HCT116 (cell line): ENCODE results near the gene COPE. TPM values are rescaled to one million over a fixed set of nuclear protein-coding genes. Genes with fewer than 3 reads are reported as not detected.

ENCODE experiments used
- ATAC-seq: fragments of 200-7000 bp; cut with Tn5 transposase; 2 replicates; pipeline ENCODE4 v1.9.1; 2020; ENCODE audit warnings: mild to moderate bottlenecking, moderate library complexity
- BruUV-seq: library from RNA; stranded (reverse); fragments of 400-500 nt; replicated peaks from 2 replicates; lab custom pipeline; 2021; lab: Mats Ljungman, UMichigan
- CTCF ChIA-PET: fragments of 300-600 bp; sonication (Branson Sonifier 250); formaldehyde crosslinking; loops from one replicate; lab custom pipeline; 2021; ENCODE audit warnings: antibody characterized with exemption; lab: Charles Lee
- POLR2A ChIA-PET: fragments of 300-600, 350-600 bp; sonication (Branson Sonifier 250); formaldehyde crosslinking; loops from one replicate; lab custom pipeline; 2021; ENCODE audit warnings: antibody characterized with exemption; lab: Charles Lee
- RAD21 ChIA-PET, 2 experiments: fragments of 300-600 bp; sonication (Branson Sonifier 250); formaldehyde crosslinking; loops; one replicate each; lab custom pipeline; 2023; ENCODE audit warnings: low total read pairs in 2 of 2; ENCODE audit not compliant: uncharacterized antibody in 2 of 2, unreplicated experiment in 2 of 2, low non-redundant PET in 1 of 2; lab: Charles Lee
- DNase-seq: peaks from one replicate; pipeline ENCODE4 v3.0.0-alpha.2; 2010; ENCODE audit warnings: low read depth, low spot score
- H2AFZ ChIP-seq: fragments of 200-600 bp; shearing (Covaris generic), sonication (generic); 2 replicates; pipeline ENCODE4 v1.6.1; 2017; ENCODE audit warnings: low read depth, mixed run types, mixed read lengths, antibody characterized with exemption, low read length; ENCODE audit not compliant: poor library complexity, severe bottlenecking
- H3K27ac ChIP-seq: 2 replicates; pipeline ENCODE4 v1.5.1; 2012; ENCODE audit warnings: low read depth, low read length
- H3K27me3 ChIP-seq: fragments of 200-600 bp; sonication (generic); 2 replicates; pipeline ENCODE4 v1.6.1; 2016; ENCODE audit warnings: mixed run types, low read length, mixed read lengths; ENCODE audit not compliant: insufficient read depth
- H3K36me3 ChIP-seq, 2 experiments: fragments of 200-500 bp in 1 of 2; fragments of 200-600 bp in 1 of 2; sonication (Bioruptor generic) in 1 of 2; sonication (generic) in 1 of 2; 2 replicates each; pipeline versions ENCODE4 v1.5.1 to v1.6.1; 2014 to 2016; ENCODE audit warnings: low read length in 2 of 2, inconsistent platforms in 1 of 2, mixed read lengths in 1 of 2, mixed run types in 1 of 2; ENCODE audit not compliant: insufficient read depth in 2 of 2, control insufficient read depth in 1 of 2
- H3K4me1 ChIP-seq, 2 experiments: fragments of 200-600 bp in 1 of 2; sonication (generic) in 1 of 2; 2 replicates each; pipeline versions ENCODE4 v1.5.1 to v1.6.1; 2012 to 2017; ENCODE audit warnings: low read length in 2 of 2, inconsistent platforms in 1 of 2, mild to moderate bottlenecking in 1 of 2, mixed read lengths in 1 of 2, mixed run types in 1 of 2, moderate library complexity in 1 of 2; ENCODE audit not compliant: insufficient read depth in 2 of 2, control insufficient read depth in 1 of 2
- H3K4me2 ChIP-seq: fragments of 200-600 bp; sonication (generic); 2 replicates; pipeline ENCODE4 v1.6.1; 2017; ENCODE audit warnings: mixed run types, low read length, mixed read lengths
- H3K4me3 ChIP-seq, 2 experiments: fragments of 200-600 bp in 1 of 2; sonication (generic) in 1 of 2; replicated peaks in 1 of 2; 2 replicates each; pipeline ENCODE4 v1.5.1; 2011 to 2016; ENCODE audit warnings: low read length in 2 of 2, control low read depth in 1 of 2, low read depth in 1 of 2, mild to moderate bottlenecking in 1 of 2, mixed read lengths in 1 of 2, mixed run types in 1 of 2
- H3K79me2 ChIP-seq: fragments of 200-600 bp; sonication (generic); 2 replicates; pipeline ENCODE4 v1.6.1; 2017; ENCODE audit warnings: mild to moderate bottlenecking, mixed run types, low read length, moderate library complexity, mixed read lengths; ENCODE audit not compliant: insufficient read depth
- H3K9ac ChIP-seq: fragments of 200-600 bp; sonication (generic); 2 replicates; pipeline ENCODE4 v1.6.1; 2016; ENCODE audit warnings: low read length, mixed read lengths
- H3K9me2 ChIP-seq: fragments of 200-600 bp; sonication (generic), shearing (Covaris generic); 2 replicates; pipeline ENCODE4 v1.6.1; 2017; ENCODE audit warnings: mixed run types, mild to moderate bottlenecking, moderate library complexity; ENCODE audit not compliant: insufficient read depth
- H3K9me3 ChIP-seq, 2 experiments: fragments of 200-500 bp in 1 of 2; fragments of 200-600 bp in 1 of 2; sonication (Bioruptor generic) in 1 of 2; sonication (generic) in 1 of 2; 2 replicates each; pipeline ENCODE4 v1.6.1; 2014 to 2017; ENCODE audit warnings: low read length in 2 of 2, mixed read lengths in 2 of 2, inconsistent platforms in 1 of 2, low read depth in 1 of 2, mild to moderate bottlenecking in 1 of 2, mixed run types in 1 of 2, moderate library complexity in 1 of 2; ENCODE audit not compliant: control insufficient read depth in 1 of 2, insufficient read depth in 1 of 2
- H4K20me1 ChIP-seq: fragments of 200-600 bp; sonication (generic), shearing (Covaris generic); 2 replicates; pipeline ENCODE4 v1.6.1; 2017; ENCODE audit warnings: mixed run types, mild to moderate bottlenecking, moderate library complexity; ENCODE audit not compliant: insufficient read depth
- CEBPB ChIP-seq: IDR thresholded peaks from 2 replicates; pipeline ENCODE4 v1.6.1; 2012; ENCODE audit warnings: low read depth
- RAD21 ChIP-seq: IDR thresholded peaks from 2 replicates; pipeline ENCODE4 v1.6.1; 2012; ENCODE audit warnings: low read depth, mild to moderate bottlenecking
- intact Hi-C: fragments of 100-400 bp; cut with micrococcal nuclease; formaldehyde crosslinking; loops from 2 replicates; pipeline ENCODE4 v1.10.0; 2022
- total RNA-seq: library from RNA; stranded (reverse); gene quantifications from one replicate; pipeline ENCODE4 v1.2.1, GENCODE V29; 2021; ENCODE audit not compliant: unreplicated experiment
- TF ChIP-seq, protein P1 (sequence below): IDR thresholded peaks from 2 replicates; pipeline ENCODE4 v1.6.1; 2012
- TF ChIP-seq, protein P2 (sequence below), 3 experiments: fragments of 200-600 bp in 1 of 3; sonication (generic) in 1 of 3; IDR thresholded peaks in 2 of 3; conservative IDR thresholded peaks in 1 of 3; 2 replicates each; pipeline ENCODE4 v1.5.1; 2012 to 2017; ENCODE audit warnings: low read depth in 2 of 3, low read length in 2 of 3, antibody characterized with exemption in 1 of 3, borderline replicate concordance in 1 of 3, control low read depth in 1 of 3, mild to moderate bottlenecking in 1 of 3, mixed read lengths in 1 of 3, mixed run types in 1 of 3, moderate library complexity in 1 of 3; ENCODE audit not compliant: insufficient read depth in 1 of 3

The COPE gene
- total RNA-seq, 1 experiment from 2014 or later, result 263 TPM

DNA sequence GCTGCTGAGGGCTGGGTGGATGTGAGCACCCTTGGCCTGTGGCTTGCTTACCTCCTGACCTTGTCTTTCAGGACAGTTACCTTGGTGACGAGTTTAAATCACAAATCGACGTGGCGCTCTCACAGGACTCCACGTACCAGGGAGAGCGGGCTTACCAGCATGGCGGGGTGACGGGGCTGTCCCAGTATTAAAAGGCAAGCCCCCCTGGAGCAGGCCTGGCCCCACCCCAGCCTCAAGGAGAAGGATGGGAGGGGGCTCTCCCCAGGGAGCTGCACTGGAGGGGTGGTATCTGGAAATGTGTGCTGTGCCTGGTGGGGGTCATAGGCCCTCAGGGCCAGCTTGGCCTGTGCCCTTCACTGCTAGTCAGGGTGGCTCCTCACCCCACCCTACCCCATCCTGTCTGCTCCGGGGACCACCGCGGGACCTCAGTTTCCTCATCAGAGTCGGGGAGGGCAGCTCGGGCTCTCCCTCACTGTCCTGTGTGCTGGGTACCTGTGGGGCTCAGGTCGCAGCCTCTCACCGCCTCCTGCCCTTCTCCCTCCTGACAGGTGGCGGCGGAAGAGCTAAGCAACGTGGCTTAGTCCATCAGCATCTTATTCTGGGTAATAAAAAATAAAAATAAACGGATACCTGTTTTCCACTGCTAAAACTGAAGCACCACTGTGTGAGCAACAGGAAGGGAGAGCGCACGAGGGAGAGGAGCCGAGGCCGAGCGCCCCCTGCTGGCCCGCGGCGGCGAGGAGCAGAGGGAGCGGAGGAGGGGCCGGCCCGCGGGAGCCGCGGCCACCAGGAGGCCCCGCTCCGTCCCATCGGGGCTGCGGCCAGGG is 53.0 kb downstream of the COPE start:
- H3K79me2 ChIP-seq, result peaks cover 2% of the 10 kb centered on the region; the same call in 1 of the 2 replicates
- no peak for DNase-seq
- POLR2A ChIA-PET, result no interaction called here
- CTCF ChIA-PET, result interaction anchor here (0.8 to 1.7 kb wide), 3 partner anchors 10 to 121 kb away, joined by 3 to 12 read pairs (median 4); no protein-coding TSS in a partner anchor
- H3K9ac ChIP-seq, result no peak overlapping the region
- no peaks in the 10 kb centered on the region for H4K20me1 ChIP-seq
- TF ChIP-seq RAD21 (peak; percentile 74), CEBPB (no peak)
- TF ChIP-seq, protein P1, sequence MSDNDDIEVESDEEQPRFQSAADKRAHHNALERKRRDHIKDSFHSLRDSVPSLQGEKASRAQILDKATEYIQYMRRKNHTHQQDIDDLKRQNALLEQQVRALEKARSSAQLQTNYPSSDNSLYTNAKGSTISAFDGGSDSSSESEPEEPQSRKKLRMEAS, result 0 out of 2 replicates have a peak, but pooled peaks have one; percentile 54
- TF ChIP-seq, protein P2, sequence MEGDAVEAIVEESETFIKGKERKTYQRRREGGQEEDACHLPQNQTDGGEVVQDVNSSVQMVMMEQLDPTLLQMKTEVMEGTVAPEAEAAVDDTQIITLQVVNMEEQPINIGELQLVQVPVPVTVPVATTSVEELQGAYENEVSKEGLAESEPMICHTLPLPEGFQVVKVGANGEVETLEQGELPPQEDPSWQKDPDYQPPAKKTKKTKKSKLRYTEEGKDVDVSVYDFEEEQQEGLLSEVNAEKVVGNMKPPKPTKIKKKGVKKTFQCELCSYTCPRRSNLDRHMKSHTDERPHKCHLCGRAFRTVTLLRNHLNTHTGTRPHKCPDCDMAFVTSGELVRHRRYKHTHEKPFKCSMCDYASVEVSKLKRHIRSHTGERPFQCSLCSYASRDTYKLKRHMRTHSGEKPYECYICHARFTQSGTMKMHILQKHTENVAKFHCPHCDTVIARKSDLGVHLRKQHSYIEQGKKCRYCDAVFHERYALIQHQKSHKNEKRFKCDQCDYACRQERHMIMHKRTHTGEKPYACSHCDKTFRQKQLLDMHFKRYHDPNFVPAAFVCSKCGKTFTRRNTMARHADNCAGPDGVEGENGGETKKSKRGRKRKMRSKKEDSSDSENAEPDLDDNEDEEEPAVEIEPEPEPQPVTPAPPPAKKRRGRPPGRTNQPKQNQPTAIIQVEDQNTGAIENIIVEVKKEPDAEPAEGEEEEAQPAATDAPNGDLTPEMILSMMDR (IDR thresholded peaks at IDR 0.05 in 2 of 3, conservative IDR thresholded peaks at IDR 0.05 in 1 of 3; ENCODE audit: borderline replicate concordance in 1 of 3, insufficient read depth in 1 of 3, low read depth in 2 of 3, low read length in 2 of 3), result peak; percentile 97 to 99 (median 99)
- TF ChIP-seq, all 23 proteins: peak for 3
- peak; percentile 89 for ATAC-seq
- H3K4me1 ChIP-seq, result peaks cover 0 to 2% of the 10 kb centered on the region in 2 experiments; a peak in 1 of 4 replicates
- BruUV-seq, result no TSS peak
- H2AFZ ChIP-seq, result no peak overlapping the region
- no peak overlapping the region for H3K4me3 ChIP-seq
- H3K27me3 ChIP-seq, result no peaks in the 10 kb centered on the region
- no peaks in the 10 kb centered on the region for H3K9me3 ChIP-seq
- H3K27ac ChIP-seq, result peak overlapping the region; percentile 24; the same call in 1 of the 2 replicates
- intact Hi-C loops, result no loop called here
- no peaks in the 10 kb centered on the region for H3K9me2 ChIP-seq
- peaks cover 30 to 55% of the 10 kb centered on the region in 2 experiments for H3K36me3 ChIP-seq
- H3K4me2 ChIP-seq, result no peak overlapping the region
- RAD21 ChIA-PET, result no interaction called here
